GM19324 (cell line): ENCODE data around the gene TPBG.
A peak's percentile ranks its signal among the peaks of the same experiment; 100 is the strongest.

Source experiments
- ATAC-seq: cut with Tn5 transposase; IDR thresholded peaks from one replicate; pipeline ENCODE4 v1.9.1; 2021; ENCODE audit warnings: mild to moderate bottlenecking, moderate library complexity; ENCODE audit not compliant: unreplicated experiment, low FRiP score

Gene TPBG, protein sequence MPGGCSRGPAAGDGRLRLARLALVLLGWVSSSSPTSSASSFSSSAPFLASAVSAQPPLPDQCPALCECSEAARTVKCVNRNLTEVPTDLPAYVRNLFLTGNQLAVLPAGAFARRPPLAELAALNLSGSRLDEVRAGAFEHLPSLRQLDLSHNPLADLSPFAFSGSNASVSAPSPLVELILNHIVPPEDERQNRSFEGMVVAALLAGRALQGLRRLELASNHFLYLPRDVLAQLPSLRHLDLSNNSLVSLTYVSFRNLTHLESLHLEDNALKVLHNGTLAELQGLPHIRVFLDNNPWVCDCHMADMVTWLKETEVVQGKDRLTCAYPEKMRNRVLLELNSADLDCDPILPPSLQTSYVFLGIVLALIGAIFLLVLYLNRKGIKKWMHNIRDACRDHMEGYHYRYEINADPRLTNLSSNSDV

DNA sequence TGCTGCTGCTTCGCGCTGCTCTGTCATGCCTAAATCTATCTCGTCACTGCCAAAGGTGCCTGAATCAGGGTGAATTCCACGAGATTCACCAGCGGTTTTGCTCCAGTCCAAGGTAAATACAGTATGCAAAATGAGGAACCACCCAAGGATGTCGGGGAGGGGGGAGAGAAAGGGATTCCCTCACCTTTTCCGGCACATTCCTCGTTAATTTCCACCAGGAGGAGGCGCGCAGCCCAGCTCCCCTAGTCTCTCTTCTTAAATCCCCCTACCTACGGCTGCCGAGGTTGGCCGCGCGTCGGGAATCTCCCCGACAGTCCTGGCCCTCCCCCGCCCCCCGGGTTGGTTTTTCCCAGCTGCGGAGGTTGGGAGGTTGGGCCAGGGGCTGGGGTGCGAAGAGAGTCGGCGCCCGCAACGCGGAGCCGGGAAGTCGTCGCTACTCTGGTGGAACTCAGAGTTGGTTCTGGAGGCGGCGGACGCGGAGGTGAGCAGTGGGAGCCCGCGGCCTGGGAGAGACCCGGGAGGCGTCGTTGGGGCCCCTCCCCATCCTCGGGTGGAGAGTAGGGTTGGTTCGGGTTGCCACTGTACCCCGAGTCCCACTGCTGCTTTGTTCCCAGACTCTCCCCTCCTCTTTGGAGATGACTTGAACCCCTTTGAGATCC lies at the start of gene TPBG:
TSS of gene TPBG (plus strand) at position 390 of the 659 bp plus-strand sequence. CDS start 1,145 bp downstream, outside the sequence.
- ATAC-seq, result peak; percentile 66

DNA sequence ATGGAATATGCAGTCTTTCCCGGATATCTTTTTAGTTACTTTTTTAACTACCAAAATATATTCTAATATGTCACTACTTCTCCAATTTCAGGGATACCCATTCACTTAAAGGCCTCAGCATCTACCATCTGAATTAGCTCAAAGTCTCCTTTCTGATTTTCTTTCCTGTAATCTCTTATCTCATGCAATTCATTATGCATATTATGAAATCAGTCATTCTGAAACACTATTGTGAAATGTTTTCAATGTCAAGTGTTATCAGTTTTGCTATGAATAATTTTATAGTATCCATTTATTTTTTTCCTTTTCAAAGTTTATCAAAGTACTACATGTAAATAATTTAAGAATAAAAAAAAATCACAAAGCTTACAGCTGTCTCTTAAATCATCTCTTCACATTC lies 41.2 kb upstream of the TPBG start:
- no peak for ATAC-seq

DNA sequence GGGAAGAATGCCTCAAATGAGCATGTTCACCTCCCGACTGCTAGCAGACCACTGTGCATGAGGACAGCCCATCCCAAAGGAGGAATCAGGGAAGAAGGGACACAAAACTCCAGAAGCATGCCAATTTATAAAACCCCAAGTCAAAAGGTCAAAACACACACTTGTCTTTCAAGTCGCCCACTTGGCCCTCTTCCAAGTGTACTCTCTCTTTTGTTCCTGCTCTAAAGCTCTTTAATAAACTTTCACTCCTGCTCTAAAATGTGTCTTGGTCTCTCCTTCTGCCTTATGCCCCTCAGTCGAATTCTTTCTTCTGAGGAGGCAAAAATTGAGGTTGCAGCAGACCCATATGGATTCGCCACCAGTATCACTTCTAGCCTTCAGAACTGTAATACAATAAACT lies 33.9 kb upstream of the TPBG start:
- no peak for ATAC-seq

DNA sequence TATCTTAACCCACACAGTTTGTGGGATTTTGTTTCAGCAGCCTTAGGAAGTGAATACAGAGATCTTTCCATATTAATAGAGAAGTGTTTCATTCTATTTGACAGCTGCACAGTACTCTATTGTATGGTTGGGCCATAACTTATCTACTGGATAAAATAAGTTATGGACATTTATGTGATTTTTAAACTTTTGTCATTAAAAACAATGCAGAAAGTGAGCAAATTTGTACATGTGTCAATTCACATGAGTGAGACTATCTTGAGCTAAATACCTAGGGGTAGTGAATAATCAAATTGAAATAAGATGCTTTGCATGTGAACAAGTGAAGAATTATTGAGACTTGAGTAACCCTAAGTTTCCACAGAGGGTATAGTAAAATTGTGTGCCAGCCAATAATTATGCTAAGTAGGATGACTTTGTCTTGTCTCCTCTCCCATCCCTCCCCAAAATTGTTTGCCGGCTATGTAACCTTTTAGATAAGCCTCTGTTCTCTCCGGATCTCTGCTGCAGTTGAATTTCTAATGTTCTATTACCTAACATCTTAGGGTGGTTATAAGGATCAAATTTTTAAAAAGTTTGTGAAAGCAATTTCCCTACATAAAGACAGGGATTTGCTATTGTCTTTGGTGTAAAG lies 33.3 kb upstream of the TPBG start:
- ATAC-seq, result no peak

DNA sequence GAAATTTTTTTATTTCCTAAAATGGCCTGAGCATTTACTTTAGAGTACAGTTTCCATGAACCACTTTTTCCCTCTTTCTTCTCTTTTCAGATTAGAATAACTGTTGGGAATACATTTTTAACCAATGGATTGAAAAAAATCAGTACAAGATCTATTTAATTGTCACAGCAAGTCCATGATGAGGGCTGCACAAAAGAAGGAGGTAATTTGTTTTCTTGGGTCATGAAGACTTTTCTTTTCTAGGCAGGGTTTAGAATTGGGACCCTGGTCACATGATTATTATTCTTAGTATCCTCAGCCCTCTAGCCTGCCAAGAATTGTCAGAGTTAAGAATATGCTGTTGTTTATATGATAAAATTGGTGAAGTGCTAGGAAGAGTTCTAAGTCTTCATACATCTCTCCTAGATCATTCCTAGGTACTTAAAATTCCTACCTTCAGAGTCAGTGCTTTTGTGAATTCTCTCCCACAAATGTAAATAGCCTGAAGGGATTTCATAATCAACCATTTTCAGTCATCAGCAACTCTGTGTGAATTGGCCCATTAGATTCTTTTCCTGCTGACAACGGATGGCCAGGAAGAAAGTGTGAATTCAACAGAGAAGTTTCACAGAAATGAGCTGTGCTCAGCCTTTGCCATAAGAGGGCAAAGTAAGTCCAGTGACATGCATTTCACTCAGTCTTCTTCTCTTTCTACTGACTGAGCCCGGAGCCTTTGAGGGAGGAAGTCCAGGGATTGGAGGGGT lies 32.4 kb upstream of the TPBG start:
- ATAC-seq, result no peak

DNA sequence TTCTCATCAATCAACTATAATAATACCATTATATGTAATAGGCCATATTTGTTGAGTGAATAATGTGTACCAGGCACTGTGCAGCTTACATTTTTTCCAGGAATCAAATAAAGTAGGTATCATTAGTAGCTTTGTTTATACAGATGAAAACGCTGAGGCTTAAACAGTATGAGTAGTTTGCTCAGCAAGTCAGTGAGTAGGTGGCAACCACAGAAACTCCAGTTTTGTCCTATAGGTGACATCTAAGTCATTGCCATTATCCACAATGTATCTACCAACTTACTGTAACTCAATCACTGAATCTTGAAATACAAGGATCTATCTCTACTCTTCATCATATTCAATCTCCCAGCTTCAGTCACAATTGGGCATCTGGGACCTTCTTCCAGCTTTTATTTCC lies 29.8 kb upstream of the TPBG start:
- no peak for ATAC-seq

DNA sequence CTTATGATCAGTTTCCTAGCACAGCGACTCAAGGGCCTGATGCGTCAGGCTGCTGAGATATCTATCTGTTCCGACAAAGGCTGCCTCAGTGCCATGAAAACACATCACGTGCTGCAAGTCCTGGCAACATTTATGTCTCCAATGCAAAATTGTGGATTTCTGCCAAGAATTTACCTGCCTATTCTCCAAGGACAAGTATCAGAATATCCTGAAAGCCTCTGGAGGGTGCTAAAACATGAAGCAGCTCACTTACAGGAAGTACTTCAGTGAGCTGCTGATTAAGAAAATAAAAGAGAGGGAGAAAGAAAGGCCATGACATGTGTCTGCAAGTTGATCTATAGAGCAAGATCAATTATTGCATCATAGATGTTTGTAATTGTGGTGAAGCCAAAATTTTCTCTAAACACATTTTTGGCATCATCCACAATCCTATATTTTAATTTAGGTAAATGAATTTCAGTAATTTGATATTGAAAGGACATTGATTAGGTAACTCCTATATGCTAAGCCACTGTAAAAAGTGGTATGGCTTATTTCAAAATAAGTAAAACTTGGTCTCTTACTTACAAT lies 25.8 kb upstream of the TPBG start:
- no peak for ATAC-seq

DNA sequence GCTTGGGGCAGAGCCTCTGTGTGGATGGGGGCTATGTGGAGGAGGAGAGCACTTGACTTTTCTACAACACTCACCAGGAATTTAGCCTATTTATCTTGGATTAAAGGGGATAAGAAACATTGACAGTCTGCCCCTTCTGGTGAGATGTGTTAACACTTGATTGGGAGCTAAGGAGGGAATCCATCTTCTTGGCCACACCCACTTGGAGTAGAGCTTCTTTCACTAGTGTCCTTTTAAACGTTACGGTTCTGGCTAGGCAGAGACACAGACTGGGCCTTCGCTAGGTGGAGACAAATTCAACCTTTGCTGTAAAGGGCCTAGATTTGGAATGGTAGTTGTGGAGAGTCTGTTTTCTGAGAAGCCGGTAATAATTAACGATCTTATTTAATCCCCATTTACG lies 15.5 kb upstream of the TPBG start:
- ATAC-seq, result no peak

DNA sequence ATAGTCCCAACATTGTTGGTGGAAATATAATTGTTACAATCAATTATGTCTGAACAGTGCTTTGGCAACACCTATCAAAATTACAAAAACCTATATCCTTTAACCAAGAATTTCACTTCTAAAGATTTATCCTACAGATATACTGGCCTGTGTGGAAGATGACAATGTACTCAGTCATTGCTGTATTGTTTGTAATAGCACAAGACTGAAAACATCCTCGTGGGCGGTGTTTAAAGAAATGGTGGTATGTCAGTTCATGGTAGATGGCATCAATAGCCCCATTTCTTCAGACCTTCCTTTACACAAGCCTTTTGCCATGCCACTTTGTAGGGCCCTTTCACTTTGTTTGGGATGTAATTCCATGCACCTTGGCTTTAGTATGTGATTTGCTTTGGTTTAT lies 9.8 kb upstream of the TPBG start:
- ATAC-seq, result no peak

DNA sequence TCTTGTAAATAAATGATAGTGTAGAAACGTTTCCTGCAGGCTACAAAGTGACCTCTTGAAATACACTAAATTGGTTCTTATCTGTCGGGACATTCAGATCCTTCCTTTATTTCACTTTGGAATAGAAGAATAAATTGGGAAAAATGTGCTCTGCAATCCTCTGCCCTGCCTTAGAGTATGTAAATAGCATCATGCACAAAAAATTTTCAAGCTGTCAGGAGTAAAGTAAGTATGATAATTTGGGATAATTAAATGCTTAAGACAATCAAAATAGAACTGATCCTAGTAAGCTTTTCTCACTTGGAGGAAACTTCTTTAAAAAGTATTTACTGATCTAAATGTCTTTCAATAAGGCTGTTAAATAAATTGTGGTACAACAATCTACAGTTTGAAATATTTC lies 3.1 kb upstream of the TPBG start:
- no peak for ATAC-seq

DNA sequence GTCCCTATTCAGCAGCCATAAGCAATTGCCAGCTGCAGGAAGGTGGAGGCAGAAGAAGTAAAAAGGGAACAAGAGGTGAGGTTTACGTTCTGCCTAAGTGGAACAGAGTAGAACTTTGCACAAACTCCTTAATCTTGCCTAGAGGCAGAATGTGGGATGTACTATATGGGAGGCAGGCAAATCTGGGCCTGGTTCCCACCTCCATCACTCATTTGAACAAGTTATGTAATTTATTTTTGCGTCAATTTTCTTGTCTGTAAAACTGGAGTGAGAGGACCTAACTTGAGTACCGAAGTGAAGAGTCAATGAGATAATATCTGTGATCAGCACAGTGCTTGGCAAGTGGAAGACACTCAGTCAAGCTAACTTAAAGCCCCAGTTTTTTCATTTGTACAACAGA lies 2.0 kb upstream of the TPBG start:
- ATAC-seq, result no peak

DNA sequence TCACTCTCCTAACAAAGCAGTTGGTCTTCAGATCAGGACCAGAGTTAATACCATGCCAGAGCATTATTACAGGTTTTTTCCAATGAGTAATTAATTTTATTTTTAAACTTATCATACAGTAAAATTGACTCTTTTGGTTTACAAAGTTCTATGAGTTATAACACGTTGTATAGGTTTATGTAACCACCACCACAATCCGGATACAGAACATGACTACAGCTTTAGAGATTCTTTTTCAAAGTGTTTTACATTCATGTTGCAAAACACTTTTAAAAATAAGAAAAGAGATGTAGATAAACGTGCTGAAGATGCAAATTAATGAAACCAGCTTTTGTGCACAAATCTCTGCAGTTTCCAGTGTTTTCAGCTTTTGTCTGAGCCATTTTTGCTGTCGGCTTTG lies 1.5 kb upstream of the TPBG start:
- no peak for ATAC-seq

DNA sequence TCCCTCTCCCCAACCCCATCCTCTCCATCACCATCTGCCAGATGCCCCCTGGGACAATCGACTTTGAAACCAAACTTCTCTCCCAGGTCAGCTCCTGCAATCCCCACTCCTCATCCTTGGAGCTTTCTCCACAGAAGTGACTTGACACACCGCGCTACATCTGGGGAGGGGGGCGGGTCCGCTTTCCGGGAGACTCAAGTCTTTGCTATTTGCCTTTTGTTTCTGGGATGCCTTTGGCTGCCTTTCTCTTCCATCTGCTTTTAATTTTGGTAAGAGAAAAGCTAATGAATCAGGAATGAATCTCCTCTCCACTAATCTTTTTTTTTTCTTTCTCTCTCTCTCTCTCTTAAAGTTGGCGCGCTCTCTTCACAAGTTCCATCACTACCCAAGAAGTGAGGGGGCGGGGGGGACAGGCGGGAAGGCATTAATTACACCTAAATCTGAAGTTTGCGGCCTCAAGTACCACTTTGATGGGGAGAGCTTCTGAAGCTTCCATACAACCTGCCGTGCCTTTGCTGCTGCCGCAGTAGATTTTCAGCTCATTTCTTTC lies 664 bp upstream of the TPBG start:
- no peak for ATAC-seq

DNA sequence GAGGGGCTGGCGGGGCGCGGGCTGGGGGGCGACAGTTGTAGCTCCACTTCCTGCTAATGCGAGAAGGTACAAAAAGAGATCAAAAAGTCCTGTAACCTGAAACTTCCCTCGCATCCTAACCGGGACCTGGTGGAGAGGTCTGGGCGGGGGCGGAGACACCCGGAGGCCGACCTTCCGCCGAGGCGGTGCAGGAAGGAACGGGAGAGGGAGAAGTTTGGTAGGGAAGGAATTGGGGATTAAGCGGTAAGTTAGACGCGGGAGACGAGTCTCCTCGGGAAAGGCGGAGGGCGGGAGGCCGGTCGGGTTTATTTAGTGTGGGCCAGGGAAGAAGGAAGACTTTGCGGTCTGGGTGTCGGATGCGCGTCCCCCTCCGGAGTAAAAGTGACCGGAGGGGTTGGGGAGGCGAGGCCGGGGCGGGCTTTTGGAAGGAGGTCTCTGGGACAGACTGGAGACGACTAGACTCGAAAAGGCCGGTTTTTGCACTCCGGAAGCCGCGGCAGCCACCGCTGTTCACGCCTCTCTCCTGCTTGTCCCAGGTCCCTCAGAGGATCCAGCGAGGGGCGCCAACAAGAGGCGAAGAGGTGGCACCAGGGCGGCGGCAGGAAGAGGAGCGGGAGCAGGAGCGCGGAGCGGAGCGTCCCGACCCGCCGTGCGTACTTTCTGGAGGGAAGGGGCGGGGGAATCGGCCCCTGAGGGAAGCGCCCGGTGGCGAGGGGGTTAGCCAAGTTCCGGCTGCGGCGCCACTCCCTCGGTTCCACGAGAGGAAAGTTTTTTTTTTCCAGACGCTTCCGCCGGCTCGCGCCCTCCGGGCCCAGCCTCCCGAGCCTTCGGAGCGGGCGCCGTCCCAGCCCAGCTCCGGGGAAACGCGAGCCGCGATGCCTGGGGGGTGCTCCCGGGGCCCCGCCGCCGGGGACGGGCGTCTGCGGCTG lies 734 bp downstream of the TPBG start:
- ATAC-seq, result peak; percentile 20

DNA sequence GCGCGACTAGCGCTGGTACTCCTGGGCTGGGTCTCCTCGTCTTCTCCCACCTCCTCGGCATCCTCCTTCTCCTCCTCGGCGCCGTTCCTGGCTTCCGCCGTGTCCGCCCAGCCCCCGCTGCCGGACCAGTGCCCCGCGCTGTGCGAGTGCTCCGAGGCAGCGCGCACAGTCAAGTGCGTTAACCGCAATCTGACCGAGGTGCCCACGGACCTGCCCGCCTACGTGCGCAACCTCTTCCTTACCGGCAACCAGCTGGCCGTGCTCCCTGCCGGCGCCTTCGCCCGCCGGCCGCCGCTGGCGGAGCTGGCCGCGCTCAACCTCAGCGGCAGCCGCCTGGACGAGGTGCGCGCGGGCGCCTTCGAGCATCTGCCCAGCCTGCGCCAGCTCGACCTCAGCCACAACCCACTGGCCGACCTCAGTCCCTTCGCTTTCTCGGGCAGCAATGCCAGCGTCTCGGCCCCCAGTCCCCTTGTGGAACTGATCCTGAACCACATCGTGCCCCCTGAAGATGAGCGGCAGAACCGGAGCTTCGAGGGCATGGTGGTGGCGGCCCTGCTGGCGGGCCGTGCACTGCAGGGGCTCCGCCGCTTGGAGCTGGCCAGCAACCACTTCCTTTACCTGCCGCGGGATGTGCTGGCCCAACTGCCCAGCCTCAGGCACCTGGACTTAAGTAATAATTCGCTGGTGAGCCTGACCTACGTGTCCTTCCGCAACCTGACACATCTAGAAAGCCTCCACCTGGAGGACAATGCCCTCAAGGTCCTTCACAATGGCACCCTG lies 1.6 kb downstream of the TPBG start:
- no peak for ATAC-seq

DNA sequence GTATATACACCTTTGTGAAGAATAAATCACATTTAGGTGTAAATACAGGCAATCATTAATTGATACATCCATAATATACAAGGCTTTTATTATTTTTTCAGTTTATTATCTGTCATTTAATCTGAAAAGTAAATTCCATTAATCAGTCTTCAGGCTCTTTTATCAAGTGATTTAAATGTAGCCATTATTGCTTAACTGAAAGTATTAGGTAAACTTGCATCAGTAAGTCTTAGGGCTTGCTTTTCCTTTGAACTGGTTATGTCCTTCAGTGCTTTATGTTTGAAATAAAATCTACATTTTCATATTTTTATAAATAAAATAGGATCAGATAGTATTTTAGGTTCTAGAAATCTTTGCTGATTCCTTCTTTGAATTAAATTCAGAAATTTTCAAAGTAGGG lies 4.1 kb downstream of the TPBG start:
- no peak for ATAC-seq

DNA sequence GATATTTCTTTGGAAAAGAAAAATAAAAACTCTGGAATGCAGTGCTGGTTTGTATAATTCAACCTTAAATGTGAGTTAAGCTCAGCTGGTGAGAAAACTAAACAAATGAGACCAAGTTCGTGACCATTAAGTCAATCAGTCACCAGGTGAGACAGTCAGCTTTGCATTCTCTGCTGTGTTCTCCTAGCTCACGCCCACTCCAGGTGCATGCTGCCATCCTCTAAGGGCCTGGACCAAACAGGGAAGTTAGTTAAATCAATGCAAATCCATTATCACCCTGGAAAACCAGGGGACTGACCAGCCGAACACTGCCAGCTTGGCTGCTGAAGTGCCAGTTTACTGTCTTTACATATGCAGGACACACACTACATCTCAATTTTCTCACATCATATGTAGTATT lies 7.2 kb downstream of the TPBG start:
- ATAC-seq, result no peak

DNA sequence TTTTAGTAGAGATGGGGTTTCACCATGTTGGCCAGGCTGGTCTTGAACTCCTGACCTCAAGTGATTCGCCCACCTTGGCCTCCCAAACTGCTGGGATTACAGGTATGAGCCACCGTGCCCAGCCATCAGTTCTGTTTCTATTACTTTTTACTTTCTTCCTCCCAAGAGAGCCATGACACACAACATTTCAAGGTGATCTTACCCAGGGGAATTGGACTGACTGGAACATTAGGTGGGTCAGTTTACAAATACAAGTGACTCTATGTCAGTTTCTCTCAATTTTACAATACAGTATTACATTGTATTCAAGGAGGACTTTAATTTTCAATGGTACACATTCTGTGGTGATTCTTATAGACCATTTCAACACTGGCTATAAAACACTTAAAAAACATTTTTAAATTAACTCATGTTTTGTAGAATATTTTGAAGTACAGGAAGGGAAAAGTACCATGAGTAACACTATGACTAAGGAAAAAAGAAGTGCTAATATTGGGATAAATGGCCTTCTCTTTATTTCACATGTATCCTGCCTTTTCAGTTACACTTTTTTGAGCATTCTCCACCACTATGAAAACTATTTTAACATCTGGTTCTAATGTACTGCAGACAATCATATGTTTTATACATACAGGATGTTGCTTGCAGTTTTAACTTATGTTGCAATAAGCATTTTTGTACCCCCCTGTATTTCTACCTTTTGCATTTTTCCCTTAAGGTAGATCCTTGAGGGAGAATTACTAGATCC lies 8.4 kb downstream of the TPBG start:
- ATAC-seq, result no peak
